OCI-M2 (cell line): ENCODE data around the gene DGKI.

Experiments
- DNase-seq: peaks from one replicate; lab custom pipeline; 2025; ENCODE audit not compliant: unreplicated experiment; lab: John Stamatoyannopoulos, UW

Gene DGKI

DNA sequence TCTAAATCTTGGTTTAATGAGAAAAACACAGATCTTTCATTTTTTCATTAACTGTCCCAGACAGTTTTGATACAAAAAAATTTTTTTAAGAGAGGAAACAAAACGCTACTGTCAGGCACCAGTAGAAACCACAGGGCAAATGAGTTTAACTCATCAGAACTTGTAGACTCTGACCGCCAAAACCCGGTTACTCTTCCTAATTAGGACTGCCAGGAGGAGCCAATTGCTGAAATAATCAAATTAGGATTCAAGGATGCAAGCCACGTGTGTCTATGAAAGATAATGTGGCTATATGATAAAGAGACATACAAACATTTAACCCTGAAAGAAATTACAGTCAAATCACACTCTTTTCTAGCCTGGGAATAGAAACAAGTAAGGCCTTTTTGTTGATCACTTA, 154.4 kb downstream of the DGKI start:
- no peak for DNase-seq

DNA sequence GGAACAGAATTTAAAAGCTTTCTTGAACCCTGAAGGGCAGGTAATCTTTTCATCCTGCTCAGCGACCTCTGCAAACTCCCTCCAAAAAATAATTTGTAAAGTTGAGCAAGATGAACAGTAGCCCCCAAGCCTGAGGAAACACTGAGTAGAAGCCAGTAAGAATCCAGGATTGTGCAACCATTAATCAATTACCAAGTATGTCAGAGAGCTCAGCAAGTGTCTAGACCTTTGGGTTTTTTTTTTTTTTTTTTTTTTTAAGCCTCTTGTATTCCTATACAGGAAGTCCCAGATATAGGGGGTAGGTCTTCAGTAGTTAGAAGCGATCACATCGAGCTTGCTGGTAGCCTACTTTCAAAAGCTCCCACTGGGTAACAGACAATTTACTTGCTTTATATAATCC, 155.2 kb downstream of the DGKI start:
- no peak for DNase-seq

DNA sequence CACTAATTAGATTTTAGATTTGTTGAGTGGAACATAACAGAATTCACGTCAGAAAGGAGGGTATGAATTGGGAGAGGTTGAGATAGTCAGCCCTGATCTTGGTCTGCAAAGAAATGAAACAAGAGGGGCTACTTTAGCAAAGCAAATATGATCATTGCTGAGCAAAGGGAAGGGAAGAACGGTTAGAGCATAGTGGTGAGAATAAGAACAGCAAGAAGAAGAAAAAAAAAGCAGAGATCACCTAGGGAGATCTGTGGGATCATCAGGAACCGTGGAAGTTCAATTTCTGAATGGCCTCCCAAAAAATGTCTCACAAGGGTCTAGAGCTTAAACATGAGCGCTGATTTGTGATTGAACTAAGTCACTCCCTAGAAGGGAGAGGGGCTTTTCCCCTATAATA, 156.1 kb downstream of the DGKI start:
- no peak for DNase-seq

DNA sequence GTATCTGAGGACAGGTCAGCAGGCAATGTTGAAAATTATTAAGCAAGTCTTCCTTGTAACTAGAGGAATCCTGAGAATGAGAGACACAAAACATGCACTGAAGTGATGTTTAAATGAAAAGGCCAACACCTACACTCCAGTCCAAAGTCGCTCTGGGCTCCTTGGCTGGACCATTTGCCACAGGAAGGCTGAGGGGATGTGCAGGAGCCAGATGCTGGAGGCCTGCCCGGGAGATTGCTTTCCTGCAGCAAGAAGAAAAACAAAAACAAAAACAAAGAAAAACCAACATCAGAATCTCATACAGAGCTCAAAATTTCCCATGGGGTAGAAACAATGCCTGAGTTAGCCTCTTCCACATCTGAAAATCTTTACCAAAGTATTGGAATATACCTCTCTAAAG, 157.0 kb downstream of the DGKI start:
- DNase-seq: no peak

DNA sequence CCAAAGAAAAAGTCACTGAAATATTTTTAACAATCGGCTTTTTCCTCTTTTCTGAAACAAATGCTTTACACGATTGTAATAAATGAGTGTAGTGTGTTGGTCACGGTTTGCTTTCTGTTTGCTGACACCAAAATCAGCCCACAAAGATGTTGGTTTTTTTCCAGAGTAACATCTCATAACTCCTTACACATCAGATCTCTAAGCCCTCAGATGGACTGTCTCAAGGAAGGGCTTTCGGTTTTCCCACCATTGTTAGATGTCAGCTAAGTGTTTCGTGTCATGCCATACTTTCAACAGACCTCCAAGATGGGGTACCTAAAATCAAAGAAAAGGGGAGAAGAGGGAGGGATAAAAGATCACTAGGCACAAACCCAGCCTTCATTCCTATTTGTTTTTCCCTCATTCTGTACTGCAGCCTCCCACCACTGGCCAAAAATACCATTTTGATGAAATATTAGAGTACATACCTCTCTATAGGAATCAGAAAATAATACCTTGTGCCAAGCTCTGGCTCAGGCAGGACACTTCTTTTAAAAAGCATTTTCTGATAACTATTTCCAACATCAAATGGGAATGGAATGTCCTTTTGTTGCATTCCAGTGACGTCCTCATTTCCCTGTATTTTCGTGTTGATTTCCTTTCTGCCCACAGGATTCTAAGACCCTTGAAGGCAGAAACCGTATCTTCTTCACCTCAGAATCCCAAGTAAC, 159.1 kb downstream of the DGKI start:
- DNase-seq: no peak

DNA sequence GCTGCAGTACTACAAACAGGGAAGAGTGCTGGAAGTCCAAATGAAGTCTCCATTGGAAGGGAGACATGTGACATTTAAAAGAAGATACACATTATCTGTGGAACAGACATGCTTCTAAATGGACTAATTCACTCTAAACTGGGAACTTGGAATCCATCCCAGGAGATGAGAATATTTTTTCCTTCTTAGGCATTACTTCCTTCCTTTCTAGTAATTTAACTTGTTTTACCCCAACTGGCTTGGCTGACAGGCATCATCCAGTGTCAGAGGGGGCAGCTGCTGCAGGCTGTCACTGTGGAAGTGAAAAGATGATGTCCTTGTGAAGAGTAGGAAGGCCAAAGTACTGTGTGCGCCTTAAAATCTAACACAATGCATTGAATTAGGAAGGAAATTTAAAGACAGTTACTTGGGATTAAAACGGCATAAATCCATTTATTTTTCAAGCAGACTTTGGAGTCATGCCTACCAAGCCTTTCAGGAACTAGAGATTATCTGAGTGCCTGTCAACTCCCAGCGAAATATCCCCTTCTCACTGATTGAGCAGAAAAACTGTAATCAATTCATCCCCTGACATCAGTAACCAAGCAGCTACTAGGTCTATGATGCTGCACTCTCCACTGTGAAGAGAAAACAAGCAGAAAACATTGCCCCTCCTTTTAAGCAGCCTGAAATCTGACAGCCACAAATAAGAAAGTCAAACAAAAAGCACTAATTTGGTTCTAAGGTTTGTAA, 161.2 kb downstream of the DGKI start:
- no peak for DNase-seq

DNA sequence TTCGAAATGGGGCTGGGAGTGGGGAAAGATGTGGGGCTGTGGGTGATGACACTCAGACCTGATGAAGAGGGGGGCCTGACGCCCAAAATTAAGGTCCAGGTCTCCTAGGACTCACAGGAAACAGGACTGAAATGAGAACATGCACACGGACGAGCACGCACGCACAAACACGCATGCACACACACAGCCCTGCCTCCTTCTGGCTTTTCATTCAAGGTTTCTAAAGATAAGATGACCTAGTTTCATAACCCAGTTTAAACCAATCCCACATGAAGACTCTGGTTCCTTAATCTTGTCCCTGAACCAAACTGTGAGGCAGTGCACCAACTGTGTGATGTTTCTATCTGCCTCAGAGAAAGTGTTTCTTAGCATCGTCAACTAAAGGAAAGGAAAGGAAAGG, 162.0 kb downstream of the DGKI start:
- no peak for DNase-seq

DNA sequence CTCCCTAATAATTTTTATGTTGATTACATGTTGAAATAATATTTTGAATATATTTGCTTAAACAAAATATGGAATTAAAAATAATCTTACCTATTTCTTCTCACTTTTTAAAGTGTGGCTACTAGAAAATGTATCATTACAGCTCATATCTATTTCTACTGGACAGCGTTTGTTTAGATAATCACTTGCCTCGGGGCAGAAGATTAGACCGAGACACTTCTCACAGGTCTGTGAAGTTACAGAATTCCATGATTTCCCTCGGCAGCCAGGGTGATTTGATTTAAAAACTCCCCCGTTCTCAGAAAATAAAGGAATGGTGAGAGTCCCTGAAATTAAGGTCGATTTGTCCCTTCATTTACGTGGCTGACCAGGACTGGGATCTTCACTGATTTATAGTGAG, 162.5 kb downstream of the DGKI start:
- no peak for DNase-seq

DNA sequence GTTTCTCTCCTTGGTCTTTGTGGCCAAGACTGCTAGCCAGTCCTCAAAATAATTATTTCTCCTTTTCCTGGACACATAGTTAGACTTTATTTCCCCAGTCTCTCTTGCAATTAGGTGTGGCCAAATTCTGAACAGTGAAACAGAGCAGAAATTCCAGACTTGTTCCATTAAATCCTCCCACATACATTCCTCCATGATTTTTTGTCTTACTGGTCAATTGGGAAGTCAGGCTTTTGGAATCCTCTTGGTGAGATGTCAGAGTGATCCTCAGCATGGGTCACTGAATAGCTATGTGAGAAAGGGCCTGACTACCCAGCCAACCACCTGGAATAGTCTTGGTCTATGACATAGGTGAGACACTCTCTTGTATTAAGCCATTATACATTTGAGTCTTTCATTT, 164.2 kb downstream of the DGKI start:
- DNase-seq: no peak

DNA sequence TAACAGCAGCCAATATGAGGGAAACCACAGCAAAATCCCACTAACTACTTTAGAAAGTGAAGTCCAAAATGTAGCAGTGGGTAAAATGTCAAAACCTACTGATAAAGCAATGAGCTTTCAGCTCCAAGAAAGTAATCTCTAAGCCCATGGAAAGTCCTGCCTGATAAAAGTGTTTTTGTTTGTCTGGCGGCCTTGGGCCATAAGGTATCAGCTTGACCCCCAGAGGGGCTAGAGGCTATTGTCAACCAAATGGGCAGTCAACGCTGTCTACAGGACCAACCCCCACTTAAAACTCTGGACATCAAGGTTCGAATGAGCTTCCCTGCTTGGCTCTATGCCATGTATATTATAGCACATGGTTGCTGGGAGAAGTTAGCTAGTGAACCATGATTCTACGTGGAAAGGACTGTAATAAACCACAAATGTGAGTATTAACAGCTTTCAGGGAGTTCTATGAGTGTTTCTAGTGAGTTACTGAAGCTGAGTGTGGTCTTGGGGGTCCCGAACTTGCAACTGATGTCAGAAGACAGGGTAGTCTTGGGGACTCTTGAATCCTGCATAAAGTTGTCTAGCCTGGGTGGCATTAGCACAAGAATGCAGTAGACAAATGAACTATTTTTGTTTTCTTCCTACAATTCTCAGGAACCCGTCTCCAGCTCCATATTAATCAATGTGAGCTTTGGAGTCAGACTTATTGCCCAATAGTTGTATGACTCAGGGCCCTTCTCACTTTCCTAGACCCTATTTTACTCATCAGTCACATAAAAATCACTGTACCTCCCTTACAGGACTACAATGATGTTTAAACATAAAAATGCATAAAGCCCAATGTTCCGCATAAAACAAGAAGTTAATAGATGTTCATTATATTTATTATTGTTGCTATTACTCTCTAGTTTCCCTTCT, 164.9 kb downstream of the DGKI start:
- no peak for DNase-seq

DNA sequence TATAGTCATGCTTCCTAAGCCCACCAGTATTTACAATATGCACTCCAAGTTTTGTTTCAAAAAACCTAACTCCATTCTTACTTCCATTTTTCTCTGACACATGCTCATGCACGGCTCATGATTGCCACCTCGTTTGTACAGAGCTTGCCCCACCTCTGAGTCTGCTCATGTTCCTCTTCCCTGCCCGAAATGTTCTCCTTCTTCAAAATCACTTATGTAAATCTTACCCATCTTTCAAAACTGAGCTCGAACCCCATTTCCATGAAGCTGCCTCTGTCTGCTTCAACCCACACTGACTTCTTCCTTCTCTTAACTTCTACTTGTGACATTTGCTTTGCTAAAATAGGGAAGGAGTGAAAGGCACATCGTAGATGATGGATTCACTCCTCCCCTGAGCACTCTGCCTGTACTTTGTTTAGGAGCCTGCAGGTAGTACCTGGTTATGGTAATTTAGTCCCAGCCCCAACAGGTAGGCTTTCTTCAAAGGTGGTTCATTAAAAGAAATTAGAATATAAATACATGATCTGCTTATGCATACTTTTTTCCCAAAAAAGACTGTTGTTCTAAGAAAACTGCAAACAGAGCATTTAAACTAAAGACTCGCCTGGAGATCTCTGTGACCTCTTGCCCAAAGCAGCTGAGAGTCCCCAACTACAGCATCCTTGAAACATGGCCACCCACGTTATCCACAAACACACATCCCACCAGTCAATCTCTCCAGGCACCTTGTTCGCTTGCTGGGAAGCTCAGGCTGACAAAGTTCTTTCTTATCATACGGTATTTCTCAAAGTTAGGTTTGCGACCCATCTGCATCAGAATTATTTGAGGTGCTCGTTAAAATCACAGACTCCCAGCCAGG, 172.0 kb downstream of the DGKI start:
- no peak for DNase-seq

DNA sequence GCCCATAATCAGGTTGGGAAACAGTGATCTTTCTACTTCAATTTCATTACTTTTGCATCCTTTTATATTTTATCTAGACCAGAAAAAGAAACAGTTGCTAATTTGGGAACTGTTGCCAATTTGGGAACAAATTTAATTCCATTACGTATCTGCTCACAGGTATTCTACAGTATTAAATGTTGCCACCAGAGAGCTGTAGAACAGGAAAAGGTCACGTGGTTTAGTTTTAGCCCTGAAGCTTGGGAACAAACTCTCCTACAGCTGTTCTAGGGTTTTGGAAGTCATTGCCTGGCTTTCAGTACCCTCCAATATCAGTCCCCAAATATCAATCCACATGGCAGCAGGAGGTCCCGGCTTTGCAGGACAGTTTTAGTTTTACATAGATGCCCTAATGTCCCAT, 172.7 kb downstream of the DGKI start:
- DNase-seq: no peak

DNA sequence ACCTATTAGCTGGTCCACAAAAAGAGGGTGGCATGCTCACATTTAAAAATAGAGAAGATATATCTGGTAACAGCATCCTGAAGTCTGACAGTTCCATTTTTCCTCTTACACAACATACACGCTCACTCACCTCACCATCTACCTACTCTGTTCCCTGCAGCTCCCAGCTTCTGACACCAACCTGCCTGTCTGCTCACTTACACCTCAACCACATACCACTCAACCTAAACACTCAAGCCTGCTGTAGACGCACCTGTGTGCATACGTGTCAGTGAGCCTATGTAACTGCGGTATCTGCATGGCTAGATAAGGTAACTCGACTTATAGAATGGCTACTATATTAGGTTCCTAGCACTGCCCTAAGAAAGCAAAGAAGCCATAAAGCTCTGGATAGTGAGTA, 174.9 kb downstream of the DGKI start:
- DNase-seq: no peak

DNA sequence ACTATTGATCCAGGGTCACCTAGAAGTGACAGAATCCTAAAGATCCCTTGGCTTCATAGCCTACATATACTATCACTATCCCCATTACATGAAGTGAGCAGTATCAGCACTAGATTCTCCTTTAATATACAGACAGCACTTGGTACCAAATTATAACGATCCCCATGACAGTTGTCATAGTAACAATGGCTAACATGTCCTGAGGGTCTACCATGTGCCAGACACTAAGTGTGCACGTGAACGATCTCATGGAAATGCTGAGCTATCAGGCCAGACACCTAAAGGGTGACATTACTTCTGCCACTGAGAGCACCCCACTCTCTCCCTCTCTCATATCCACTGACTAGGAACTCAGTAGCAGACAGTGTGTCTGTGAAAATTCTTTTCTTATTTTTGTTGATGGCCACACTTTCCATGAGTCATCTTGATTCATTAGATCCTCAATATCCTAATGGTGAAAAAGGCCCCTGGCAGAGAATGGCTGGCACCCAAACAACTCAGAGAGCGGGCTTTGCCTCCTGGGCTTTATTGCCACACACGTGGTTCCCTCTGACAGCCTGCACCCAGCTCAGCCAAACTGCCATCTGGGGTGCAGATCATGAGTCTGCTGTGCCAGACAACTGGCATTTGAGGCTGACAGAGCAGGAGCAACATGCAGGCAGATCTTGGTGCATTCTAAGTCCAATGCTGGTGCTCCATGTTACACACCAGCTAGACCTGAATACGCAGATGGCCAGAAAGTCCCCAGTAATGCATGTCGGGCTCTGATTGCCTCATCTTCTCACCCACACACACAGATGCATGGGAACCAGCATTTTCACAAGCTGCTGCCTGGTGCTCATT, 176.3 kb downstream of the DGKI start:
- no peak for DNase-seq

DNA sequence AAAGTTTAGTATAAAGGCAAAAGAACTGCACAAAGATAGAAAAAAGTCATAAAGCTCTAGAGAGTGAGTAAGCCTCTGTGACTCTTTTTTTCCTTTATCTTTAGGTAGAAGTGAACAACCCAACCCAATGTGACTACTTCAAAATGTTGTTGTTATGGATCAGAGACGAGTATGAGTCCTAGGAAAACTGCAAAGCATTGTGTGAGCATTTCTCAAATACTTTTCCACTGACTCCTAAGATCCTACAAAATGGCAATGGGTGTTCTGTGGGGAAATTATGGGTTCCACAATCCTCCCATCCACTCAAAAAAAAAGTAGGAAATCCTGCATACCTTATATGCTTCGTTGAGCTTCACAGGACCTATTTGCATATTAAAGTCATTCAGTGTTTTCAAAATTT, 177.1 kb downstream of the DGKI start:
- no peak for DNase-seq

DNA sequence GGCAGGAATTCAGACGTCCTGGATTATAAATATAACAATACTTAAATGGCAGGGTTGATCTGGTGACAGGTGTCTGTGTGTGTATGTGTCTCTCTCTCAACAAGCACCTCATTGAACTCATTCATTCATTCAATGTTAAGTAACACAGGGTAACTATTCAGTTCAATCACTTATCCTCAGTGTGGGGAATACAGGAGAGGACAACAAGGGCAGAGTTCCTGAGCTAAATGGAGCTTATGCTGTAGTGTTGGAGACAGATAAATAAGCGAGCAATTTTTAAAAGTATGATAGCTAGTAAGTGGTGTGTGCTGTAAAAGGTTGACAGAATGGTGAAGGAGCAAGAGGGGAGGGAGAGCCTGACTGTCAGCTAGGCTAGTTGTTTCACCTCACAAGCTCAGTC, 178.4 kb downstream of the DGKI start:
- no peak for DNase-seq

DNA sequence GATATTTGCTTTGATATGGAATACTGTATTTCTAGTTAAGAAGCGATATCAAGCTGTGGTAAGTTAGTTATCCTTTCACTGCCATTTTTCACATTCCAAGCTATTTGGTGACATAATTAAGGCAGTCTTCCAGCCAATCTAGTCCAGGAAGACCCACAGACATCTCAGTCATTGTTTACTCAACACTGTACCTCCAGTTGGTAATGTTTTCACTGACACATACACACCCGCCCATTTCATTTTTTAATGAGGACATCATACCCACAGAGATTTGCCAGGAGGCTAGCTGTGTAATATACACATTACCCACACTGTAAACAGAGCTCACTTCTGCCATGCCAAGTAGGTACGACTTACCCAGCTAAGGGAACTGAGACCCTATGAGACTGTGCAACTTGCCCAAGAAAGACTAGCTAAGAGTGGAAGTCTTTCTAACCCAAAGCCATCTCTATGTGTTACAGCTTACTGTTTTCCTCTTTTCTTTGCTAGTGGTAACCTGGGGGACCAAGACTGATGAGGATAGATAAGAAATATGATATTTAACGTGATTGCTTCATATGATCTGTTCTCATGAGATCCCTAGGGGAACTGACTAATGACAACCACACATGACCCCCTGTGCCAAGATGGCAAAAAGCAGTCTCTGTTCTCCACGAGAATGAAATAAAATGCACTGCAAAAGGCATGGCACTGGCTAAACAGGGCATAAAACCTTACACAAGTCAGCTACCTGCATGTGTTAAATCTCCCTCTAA, 179.0 kb downstream of the DGKI start:
- no peak for DNase-seq

DNA sequence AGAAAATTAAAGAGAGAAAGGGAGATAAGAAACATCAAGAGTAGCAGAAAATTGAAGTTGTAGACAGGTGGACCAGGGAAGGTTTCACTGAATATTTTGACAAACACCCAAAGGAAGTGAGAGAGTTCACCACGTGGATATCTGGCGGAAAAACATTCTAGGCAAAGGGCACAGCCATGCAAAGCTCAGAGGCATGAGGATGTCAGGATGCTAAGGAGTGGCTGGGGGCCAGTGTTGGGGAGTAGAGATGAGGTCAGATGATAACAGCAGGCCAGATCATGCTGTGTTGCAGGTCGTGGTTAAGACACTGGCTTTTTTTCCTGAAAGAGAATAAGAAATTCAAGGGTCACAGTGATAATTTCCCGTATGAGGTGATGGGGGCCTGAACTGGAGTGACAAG, 181.9 kb downstream of the DGKI start:
- DNase-seq: no peak

DNA sequence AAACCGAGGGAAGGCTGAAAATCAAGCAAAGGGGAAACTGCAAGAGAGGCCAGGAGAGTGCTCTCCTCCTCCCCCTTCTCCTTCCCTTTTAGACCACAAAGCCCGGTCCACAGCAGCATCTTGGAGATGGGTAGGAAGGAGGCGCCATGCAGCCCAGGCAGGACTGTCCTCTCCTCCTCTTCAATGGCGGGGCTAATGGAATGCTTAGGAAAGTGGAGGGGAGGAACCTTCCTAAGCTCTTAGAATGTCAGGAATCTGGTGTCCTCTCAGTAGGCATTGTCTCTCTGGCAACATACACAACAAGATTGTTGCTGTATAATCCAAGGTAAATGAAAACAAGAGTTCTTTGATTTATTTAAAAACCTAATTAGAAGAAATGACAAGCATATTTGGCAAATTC, 185.1 kb downstream of the DGKI start:
- DNase-seq: no peak
